Iris pigment epithelial cell (primary cell): ENCODE data around the gene RNF217.
"Not testable (repeated sequence)": the region's sequence is repeated elsewhere in the genome, so short reads cannot be mapped to it uniquely, and the experiment has no call there.

Source experiments
- DNase-seq: peaks from one replicate; pipeline ENCODE4 v3.0.0-alpha.2; 2011; ENCODE audit warnings: low read depth

The RNF217 gene

DNA sequence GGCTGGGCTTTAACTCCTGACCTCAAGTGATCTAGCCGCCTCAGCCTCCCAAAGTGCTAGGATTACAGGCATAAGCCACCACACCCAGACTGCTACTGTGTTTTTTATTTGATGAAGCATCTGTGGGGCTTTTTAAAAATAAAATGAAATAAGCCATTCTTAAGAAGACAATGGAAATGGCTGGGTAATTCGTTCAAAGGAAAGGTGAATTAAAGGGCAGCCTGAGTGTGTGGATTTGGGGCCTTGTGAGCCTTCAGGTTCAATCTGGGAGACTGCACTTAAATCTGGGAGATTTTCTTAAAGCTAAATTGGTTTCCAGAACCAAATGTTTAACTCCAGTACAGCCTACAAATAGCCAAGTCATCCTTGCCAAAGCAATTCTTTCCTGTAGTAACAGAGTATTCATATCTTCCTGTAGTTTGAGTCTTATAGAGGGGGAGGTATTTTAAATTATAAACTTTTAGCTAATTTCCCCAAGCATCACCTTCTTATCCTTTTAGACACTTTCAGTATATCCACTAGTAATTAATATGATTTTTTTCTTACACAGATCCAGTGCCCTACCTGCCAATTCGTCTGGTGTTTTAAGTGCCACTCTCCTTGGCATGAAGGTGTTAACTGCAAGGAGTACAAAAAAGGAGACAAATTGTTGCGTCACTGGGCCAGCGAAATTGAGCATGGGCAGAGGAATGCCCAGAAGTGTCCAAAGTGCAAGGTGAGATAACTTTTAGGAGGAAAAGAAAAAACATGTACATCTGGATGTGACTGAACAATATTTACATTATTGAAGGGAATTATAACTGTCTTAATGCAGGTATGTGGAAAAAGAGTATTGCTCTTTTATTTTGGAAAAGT lies 95.4 kb downstream of the RNF217 start:
- DNase-seq = no peak

DNA sequence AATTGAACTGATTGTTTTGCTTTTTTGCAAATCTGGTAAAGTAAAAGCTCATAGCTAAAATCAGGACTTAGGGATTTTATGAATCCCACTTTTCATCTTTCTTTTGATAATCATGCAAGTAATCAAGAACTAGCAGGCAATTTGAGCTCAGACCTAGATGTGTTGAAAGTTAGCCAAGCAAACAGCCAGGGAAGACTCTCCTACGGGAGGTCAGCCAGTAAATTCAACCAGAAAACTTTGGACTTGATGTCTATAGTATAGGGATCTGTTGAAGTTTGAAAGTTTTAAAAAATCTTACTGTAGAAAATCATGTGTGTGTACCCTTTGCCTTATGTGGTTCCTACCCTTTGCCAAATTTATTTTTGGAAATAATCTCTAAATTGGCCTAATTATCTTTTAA lies 96.3 kb downstream of the RNF217 start:
- DNase-seq = no peak

DNA sequence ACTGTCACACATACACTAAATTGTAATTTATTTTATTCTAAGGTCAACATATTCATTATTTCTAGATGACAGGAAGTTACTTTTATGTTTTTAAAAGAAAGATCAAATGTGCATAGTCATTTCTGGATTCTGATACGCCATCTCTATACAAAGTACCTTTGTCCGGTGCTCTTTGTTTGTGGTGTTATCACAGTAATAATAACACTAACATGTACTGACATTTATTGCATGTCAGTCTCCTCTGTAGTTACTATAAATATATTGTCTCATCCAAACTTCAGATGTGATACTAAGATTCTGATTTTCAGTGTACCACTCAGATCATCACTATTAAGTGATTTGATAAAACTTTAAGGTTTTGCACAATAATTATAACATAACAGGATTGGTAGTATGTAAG lies 101.1 kb downstream of the RNF217 start:
- DNase-seq = no peak

DNA sequence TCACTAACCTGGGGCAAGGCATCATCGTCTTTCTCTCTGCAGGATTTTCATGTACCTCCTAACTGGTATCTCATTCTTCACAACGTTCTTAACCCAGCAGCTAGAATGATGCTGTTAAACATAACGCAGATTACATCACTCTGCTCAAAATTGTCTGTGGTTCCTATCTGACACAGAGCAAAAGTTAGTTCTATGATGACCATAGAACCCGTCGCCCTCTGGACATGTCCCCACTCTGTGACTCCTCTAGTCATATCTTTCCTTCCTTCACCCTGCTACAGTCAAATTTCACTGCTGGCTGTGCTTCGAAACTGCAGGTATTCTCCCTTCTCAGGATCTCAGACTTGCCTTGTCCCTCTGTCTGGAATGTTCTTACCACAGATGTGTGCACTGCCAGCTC lies 103.9 kb downstream of the RNF217 start:
- DNase-seq = no peak

DNA sequence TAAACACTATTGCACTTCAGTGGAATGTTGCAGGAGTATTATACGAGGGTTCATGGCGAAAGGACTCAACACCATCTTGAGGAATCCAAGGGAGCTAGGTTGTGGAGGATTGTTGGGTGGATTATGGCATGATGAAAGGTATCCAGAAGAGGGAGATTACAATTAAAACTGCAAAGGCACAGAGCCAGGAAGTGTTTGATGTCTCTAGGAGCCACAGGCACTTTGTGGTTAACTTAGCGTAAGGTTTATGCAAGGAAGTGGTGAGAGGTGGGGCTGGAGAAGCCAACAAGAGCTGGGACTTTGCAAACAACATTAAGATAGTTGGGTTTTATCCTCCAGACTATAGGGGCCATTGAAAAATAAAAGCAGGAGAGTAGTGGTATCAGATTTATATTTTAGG lies 104.7 kb downstream of the RNF217 start:
- peak; percentile 84 for DNase-seq

DNA sequence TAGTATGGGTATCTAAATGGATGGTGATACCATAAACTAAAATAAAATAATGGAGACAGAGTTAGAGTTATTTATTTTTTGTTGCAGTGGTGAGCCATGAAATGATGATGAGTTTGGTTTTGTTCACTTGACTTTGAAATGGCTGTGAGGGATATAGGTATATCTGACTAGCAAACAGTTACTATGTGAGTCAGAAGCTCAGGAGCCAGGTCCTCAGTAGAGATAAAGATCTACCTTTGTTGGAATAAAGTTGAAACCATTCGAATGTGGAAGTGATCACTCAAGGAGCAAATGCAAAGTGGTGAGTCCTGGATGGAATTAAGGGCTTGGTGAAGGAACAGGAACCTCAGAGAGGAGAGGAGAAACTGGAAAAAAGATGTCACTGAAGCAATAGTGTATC lies 105.3 kb downstream of the RNF217 start:
- DNase-seq = no peak

DNA sequence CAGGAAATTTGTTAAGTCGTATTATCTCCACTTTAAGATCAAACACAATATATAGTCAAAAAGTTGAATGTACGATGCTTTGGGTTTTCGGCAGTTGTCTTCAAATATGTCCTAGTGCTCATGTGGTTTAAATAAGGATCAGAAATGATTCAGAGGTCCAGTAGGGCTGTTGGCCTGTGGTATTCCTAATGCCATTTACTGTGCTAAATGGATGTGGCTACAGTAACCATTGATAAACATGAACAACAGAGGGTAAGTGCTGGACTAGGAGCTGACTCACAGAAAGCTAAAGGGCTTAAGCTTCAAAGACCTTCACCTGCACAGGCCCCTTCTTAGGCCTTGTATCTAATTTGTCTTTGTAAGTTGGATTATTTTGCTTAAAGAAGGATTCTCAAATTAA lies 110.8 kb downstream of the RNF217 start:
- DNase-seq = no peak

DNA sequence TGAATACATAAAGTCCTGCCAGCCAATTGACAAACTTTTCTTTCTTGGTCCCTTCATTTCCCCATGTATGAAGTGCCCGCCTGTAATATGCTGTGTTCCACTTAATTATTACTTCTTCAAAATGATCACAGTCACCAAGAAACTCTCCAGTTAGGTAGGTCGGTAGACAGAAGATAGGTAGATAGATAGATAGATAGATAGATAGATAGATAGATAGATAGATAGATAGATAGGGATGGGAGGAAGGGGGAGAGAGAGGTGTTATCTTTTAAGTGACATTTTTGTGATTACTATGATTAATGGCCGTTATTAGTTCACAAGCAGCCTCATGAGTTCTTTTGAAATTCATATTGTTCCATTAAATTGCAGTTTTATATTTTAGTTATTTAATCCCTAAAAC lies 111.9 kb downstream of the RNF217 start:
- DNase-seq = no peak

DNA sequence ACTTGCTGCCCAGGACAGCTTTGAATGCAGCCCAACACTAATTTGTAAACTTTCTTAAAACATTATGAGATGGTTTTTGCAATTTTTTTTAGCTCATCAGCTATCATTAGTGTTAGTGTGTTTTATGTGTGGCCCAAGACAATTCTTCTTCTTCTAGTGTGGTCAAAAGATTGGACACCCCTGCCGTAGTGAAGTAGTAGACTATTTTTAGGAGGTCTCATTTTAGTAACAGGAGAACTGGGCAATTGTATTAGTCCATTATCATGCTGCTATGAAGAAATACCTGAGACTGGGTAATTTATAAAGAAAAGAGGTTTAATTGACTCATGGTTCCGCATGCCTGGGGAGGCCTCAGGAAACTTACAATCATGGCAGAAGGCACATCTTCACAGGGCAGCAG lies 112.8 kb downstream of the RNF217 start:
- not testable (repeated sequence) for DNase-seq

DNA sequence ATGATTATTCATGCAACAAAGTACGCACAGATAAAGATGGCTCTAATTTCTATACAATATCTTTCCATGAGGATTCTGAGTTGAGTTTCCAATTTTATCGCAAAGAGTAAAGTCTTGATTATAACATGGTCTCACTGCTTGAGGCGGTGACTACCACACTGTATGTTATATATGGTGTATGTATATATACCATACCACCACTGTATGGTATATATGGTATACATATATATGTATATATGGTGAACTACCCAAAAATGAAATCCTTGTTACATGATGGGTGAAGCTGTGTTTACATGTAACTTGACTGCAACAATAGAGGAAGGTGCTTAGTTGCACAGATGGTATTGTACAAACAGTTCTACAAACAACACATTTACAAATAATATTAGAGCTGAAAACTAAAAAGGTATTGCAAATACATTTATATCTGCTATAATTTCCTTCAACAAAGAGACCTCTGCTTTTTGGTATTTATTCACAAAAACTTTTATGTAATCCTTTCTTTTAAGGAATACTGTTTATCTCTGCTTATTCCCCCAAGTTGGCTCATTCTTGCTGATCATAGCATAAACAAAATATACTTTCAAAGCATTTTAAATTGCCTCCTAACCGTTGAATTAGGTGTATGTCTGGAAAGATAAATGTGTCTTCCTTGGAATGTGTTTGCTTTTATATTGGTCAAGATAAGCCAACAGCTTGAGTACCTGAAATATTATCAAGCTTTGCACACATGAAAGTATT lies 113.7 kb downstream of the RNF217 start:
- no peak for DNase-seq

DNA sequence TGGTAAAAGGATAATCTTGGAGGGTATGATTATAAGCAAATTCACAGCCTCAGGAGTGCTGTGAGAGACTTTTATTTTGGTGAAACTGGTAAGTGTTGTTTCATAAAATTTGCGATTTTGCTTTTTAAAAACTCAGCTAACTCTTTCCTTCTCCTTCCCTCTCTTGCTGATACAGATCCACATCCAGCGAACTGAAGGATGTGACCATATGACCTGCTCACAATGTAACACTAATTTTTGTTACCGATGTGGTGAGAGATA lies 114.2 kb downstream of the RNF217 start:
- no peak for DNase-seq

DNA sequence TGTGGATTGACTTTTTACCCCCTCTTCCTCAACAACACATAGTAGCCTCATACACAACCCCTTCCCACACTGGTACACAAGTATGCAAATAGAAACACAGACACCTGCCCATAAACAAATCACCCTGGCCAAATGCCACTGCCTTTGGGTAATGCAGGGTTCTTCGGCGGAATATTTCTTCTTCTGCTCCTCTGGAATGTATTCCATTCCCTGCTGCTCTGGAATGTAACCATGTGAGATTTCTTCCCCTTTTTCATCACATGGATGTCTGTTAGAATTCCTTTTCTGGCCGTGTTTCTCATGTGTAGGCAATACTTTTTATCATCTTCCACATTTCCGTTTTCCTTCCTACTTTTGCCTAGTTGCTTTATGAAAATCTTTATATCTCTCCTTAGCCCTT lies 115.2 kb downstream of the RNF217 start:
- DNase-seq = peak; percentile 28

DNA sequence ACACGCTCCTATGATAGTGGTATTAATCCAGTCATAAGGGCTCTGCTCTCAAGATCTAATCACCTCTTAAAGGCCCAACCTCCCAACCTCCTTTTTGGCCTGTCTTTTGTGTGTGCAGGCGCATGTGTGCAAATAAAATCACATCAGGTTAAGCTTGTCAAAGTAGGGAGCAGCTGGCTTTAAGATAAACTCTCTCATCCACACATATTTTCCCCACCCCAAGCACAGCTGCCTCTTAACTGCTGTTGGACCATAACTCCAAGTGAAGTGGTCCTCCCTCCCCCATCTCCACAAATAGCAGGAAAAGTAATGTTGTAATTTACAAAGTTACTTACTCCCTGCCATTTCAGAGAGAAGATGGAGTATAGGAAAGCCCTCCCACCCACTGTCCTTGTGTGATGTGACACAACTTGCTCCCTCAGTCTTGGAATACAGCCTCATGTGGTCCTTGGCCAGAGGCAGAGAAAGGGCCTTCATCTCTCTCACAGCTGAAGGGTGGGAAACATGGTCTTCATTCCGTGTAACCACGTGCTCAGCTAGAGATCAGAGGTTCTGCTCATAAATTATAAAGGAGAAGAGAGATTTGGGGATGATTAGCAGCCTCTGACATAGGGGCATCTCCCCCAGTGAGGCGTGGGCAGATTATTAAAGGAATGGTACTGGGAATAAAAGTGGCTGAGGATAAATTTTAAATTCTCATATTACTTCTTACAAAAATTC lies 116.5 kb downstream of the RNF217 start:
- no peak for DNase-seq

DNA sequence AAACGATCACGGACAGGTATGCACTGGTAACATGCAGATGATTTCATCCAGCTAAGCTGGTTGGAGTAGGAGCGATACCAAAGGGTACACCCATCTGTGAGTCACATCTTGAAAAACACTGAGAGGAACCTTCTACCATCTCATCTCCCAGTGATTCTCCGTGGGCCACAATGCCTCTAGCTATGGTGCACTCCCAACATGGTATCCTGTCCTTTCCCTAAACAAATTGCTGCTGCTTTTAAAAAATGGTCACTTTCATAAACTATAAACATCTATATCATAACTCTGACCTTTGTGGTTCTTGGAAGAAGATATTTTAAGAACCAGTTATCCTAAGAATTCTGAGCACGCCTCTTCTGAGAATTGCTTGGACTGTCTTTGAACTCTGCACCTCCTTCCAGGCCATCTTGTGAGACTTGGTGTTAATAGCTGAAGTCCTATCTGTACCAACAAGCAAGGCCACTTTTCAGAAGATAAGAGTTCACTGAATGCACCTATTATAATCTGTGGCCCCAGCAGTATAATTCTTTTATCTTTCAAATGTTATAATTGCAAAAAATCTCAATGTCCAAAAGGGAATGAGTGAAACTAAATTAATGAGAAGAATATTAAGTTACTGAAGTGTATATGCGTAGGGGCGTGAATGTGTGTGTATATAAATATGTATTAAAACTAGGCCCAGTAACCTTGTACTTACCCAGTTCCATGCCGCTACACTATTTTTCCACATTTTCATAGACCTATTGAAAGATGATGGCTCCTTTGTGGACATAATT lies 120.9 kb downstream of the RNF217 start:
- no peak for DNase-seq

DNA sequence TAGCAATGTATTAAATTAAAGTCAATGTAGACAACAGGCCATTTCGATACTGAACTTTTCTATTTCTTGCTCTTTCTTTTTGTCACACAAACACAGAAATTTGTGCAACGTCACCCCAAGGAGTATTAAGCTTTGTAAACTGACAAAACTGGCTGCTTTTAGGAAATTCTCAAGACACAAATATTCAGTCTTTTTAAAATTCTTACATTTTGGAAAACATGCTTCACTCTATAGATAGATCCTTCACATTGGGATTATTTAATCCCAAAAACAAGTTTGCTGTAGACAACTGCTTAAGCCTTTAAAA lies 121.4 kb downstream of the RNF217 start:
- DNase-seq = no peak

DNA sequence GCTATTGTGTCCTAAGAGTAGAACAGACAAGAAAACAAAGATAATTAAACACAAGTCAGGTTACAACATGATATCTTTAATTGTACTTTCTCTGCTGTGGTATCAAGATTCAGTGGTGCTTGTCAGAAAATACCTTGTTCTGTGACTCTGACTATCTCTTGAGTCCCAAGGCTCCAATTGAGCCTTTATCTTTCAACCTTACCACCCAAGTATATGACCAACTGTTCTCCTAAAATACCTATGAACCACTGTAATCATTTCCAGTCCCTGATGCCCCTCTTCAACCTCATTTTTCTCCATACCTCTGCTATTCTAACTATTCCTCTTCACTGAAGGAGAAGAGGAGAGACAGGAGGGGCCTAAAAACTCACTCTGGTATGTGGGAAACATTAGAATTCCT lies 124.5 kb downstream of the RNF217 start:
- DNase-seq = no peak

DNA sequence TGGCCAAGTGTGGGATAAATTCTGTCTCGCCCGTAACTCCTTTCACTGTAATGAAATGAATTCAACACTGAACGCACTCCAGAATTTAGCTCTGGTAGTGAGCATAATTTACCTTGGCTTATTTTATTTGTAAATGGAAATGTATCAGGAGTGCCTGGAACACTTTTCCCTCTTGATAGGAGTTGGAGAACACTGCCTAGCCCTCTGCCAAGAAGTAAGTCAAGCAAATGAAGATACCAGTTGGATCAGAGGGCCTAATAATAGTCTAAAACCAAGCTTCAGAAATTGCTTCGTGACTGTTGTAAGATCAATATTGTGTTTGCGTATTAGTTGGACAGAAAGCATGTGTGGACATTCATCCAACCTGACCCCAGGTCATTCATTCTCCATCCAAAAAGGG lies 126.7 kb downstream of the RNF217 start:
- DNase-seq = no peak

DNA sequence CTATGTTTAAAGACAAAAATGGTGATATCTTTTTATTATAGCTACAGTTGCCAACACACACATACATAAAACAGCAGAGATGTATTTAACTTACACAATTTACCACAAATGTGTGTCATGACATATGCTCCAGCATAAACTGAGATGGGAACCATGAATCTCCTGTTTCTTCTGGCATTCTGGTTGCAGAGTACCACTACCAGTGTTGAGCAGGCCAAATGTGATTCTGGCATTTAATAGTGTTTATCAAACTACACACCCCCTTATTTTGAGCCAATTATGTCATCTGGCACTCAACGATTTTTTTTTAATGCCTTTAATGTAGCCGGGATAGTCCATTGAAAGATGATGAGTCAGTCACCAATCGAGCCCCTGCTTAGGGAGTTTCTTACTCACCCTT lies 132.3 kb downstream of the RNF217 start:
- DNase-seq = peak; percentile 43

DNA sequence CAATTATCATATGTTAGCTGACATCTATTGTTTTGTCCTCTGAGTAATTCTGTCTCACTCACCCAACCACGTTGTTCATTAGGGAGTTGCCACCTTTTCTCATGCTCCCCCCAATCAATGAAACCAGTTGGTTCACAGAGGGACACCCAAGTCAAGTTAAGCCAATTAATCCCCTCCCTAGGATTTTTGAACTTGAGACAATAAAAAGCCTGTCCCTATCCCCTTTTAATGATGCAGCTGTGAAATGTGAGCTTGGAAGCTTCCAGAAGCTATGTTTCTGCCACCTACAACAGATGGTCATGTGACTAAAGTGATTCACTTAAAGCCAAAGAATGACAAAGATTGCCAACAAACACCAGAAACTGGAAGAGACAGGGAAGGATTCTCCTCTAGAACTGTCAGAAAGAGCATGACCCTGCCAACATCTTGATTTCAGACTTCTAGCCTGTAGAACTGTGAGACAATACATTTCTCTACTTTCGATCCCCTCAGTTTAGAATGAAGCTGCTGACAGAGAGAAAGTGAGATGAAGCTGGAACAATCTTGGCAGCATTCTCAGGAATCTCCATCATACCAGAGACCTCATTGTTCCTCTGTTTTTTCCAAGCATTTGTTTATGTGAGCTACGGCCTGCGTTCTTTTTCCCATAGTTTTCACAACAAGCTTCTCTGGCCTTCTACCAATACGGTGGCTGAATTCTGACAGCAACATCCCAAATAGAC lies 133.5 kb downstream of the RNF217 start:
- peak; percentile 71 for DNase-seq

DNA sequence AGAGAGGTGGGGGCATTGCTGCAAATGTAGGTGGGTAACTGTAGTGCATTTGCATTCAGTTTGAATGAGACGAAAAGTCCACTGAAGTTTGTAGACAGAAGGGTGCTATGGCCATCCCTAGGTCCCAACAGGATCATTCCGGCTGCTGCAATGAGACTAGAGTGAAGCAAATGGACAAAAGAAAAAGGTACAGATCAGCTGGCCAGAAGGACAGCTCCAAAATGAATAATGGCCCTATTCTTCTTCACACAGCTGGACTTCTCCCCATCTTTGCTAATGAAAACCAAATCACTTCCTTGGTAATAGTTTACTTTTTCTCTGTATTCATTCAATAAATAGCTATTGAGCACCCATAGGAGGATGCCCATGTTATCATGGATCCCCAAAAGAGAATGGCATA lies 134.9 kb downstream of the RNF217 start:
- no peak for DNase-seq

DNA sequence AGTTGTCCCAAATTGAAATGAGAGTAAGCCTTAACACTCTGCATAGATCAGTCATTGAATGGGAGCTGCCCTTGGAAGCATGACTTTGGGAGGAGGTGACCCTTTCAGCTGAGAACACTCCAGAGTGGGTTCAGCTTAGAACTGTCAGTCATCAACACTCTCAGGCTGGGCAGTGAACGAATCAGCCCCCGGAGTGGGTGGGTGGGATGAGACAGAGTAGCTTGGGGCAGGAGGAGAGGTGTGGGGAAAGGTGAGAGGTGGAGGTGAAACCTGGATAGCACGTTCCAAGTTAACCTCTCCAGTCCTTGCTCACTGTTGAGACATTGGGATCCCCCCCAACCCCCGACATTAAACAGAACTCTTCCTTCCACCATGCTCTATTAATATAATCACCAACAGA lies 136.0 kb downstream of the RNF217 start:
- DNase-seq = no peak
